BJ (cell line): ENCODE measurements around the gene SH3BP4. TPM values are rescaled to one million over a fixed set of nuclear protein-coding genes. Genes with fewer than 3 reads are reported as not detected.

Experiments
- CTCF ChIA-PET: fragments of 350-600 bp; formaldehyde crosslinking; extraction: SDS; loops from one replicate; lab custom pipeline; 2021; ENCODE audit warnings: antibody characterized with exemption, inconsistent platforms; lab: Yijun Ruan, JAX
- POLR2A ChIA-PET: fragments of 300-600 bp; sonication (Branson Sonifier 250); formaldehyde crosslinking; extraction: SDS; loops from one replicate; lab custom pipeline; 2021; ENCODE audit warnings: antibody characterized with exemption; lab: Charles Lee
- DNase-seq: peaks from one replicate; pipeline ENCODE4 v3.0.0-alpha.2; 2011; ENCODE audit warnings: low read depth
- H3K27me3 ChIP-seq: 2 replicates; pipeline ENCODE4 v1.6.0; 2011; ENCODE audit warnings: low read length; ENCODE audit not compliant: control insufficient read depth, insufficient read depth
- H3K36me3 ChIP-seq: 2 replicates; pipeline ENCODE4 v1.5.1; 2011; ENCODE audit warnings: low read length; ENCODE audit not compliant: control insufficient read depth, insufficient read depth
- H3K4me3 ChIP-seq: 2 replicates; pipeline ENCODE4 v1.5.1; 2011; ENCODE audit warnings: low read depth, mild to moderate bottlenecking, control low read depth, low read length
- polyA plus RNA-seq: library from polyadenylated mRNA; depleted of rRNA; stranded (reverse); fragments of >200 nt; gene quantifications from 2 replicates; pipeline ENCODE4 v1.2.3, GENCODE V29; 2011
- TF ChIP-seq, protein P1 (sequence below): IDR thresholded peaks from 2 replicates; pipeline ENCODE4 v1.5.1; 2011; ENCODE audit warnings: low read depth, mild to moderate bottlenecking, control low read depth, inconsistent platforms, low read length, moderate library complexity; ENCODE audit not compliant: insufficient read depth

The SH3BP4 gene
- polyA plus RNA-seq, 1 experiment: 106 TPM

DNA sequence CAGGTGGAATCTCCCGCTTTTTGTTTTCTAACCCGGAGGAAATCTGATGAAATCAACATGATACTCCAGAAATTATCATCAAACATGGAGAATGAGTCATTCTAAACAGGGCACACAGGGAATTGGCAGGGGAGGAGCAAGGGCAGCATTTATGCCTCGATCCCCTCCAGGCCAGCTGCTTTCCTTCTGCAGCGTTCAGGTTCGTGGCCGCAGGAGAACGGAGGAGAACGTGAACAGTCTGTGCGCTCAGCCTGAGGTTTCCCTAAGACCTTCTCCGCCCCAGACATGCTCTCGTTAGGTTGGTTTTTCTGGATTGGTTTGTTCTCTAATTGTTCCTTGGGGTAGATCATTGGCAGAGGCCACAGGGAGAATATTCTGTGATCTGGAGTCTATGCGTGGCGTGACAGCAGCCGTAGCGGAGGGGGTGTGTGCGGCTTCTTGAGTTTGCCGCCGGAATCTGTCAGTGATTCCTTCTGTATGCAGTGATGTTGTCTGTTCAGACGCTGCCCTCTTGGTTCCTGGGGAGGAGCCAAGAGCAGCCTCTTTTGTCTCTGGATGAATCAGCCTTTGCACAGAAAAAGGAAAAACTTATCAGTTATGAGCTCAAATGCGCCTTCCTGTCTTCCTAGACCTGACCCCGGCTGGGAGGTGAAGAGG, 75.9 kb downstream of the SH3BP4 start:
- Histone ChIP-seq H3K4me3 (no peak overlapping the region), H3K36me3 (peaks cover 4% of the 10 kb centered on the region), H3K27me3 (no peaks in the 10 kb centered on the region)
- ChIA-PET CTCF (interaction anchor here (0.6 to 0.8 kb wide), 2 partner anchors 14 to 50 kb away, joined by 3 read pairs; no protein-coding TSS in a partner anchor), POLR2A (no interaction called here)
- DNase-seq: no peak
- TF ChIP-seq, protein P1, sequence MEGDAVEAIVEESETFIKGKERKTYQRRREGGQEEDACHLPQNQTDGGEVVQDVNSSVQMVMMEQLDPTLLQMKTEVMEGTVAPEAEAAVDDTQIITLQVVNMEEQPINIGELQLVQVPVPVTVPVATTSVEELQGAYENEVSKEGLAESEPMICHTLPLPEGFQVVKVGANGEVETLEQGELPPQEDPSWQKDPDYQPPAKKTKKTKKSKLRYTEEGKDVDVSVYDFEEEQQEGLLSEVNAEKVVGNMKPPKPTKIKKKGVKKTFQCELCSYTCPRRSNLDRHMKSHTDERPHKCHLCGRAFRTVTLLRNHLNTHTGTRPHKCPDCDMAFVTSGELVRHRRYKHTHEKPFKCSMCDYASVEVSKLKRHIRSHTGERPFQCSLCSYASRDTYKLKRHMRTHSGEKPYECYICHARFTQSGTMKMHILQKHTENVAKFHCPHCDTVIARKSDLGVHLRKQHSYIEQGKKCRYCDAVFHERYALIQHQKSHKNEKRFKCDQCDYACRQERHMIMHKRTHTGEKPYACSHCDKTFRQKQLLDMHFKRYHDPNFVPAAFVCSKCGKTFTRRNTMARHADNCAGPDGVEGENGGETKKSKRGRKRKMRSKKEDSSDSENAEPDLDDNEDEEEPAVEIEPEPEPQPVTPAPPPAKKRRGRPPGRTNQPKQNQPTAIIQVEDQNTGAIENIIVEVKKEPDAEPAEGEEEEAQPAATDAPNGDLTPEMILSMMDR: no peak

DNA sequence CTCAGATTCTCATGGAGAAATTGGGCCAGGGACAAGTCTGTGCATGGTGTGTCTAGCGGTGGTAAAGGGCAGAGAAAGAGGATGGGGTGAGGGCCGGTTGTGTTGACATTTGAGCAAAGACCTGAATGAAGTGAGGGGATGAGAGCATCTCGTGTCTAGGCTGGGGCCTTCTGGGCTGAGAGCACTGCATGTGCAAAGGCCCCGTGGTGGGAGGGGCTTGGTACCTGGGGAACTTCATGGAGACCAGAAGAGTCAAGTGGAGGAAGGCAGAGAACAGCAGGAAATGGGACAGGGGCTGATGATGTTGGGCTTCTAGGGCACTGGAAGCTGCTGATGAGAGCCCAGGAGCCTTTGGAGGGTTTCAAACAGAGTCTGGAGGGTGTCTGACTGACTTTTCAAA, 76.8 kb downstream of the SH3BP4 start:
- Histone ChIP-seq H3K4me3 (no peak overlapping the region), H3K36me3 (peaks cover 7% of the 10 kb centered on the region), H3K27me3 (no peaks in the 10 kb centered on the region)
- no peak for DNase-seq
- TF ChIP-seq, protein P1: no peak
- CTCF ChIA-PET: no interaction called here
- POLR2A ChIA-PET: no interaction called here

DNA sequence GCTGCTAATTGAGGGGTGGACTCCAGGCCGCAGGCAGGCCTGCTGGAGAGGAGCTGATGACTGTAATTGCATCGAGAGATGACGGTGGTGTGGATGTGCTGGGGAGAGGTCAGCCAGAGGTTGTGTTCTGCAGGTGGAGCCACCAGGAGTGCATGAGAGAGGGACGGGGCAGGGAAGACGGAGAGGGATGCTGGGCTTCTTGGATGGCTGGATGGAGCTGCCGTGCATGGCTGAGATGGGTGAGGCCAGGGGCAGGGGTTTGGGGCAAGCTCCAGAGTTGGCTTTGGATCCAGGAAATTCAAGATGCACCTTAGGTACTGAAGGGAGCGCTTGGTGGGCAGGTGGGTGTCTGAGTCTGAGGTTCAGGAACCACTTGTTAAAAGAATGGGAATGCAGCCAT, 77.2 kb downstream of the SH3BP4 start:
- no peak overlapping the region for H3K4me3 ChIP-seq
- no peak for DNase-seq
- TF ChIP-seq, protein P1: no peak
- POLR2A ChIA-PET: no interaction called here
- no peaks in the 10 kb centered on the region for H3K27me3 ChIP-seq
- CTCF ChIA-PET: interaction anchor here (1.2 kb wide), 1 partner anchor 76 kb away, joined by 3 read pairs; no protein-coding TSS in a partner anchor
- H3K36me3 ChIP-seq: peaks cover 10% of the 10 kb centered on the region

DNA sequence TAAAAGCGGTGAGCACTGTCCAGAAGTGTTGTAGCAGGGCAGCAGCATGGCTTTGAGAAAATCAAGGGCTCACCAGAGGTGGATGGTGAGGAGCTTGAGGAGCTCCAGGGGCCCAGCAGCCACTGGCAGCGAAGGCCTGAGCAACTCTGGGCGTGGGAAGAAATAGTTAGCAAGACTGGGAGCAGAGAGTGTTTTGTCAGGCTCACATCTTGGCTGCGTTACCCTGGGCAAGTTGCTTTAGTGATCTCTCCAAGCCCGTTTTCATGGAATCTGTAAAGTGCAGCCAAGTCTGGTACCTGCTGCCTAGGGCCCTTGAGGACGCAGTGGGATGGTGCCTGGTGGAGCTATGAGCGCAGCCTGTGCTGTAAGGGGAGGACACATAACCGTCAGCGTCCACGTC, 78.3 kb downstream of the SH3BP4 start:
- peaks cover 12% of the 10 kb centered on the region for H3K36me3 ChIP-seq
- no peaks in the 10 kb centered on the region for H3K27me3 ChIP-seq
- DNase-seq: no peak
- ChIA-PET POLR2A (no interaction called here), CTCF (interaction anchor here (0.7 to 1.2 kb wide), 2 partner anchors 20 to 75 kb away, joined by 3 read pairs; no protein-coding TSS in a partner anchor)
- TF ChIP-seq, protein P1: no peak
- H3K4me3 ChIP-seq: no peak overlapping the region

DNA sequence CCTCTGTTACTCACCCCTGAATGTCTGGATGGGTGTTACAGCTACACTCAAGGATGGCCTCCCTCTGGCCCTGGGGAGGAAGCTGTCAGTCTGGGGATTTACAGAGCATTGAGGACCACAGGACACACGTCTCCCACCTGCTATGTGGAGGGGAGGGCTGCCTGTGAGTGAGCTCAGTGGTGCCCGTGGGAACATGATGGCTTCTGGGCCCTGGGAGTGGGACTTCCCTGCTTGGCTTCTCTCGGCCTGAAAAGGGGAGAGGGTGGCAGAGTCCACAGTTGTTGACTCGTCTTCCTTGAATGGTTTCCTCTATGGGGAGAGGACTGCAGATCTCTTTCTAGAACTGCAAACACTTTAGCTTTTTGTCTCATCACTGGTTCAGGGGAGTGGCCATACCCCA, 79.1 kb downstream of the SH3BP4 start:
- H3K27me3 ChIP-seq: no peaks in the 10 kb centered on the region
- TF ChIP-seq, protein P1: no peak
- H3K4me3 ChIP-seq: no peak overlapping the region
- peaks cover 16% of the 10 kb centered on the region for H3K36me3 ChIP-seq
- ChIA-PET POLR2A (no interaction called here), CTCF (no interaction called here)
- no peak for DNase-seq
